ENCODE results near the gene PDZD7.

PDZD7 gene

DNA sequence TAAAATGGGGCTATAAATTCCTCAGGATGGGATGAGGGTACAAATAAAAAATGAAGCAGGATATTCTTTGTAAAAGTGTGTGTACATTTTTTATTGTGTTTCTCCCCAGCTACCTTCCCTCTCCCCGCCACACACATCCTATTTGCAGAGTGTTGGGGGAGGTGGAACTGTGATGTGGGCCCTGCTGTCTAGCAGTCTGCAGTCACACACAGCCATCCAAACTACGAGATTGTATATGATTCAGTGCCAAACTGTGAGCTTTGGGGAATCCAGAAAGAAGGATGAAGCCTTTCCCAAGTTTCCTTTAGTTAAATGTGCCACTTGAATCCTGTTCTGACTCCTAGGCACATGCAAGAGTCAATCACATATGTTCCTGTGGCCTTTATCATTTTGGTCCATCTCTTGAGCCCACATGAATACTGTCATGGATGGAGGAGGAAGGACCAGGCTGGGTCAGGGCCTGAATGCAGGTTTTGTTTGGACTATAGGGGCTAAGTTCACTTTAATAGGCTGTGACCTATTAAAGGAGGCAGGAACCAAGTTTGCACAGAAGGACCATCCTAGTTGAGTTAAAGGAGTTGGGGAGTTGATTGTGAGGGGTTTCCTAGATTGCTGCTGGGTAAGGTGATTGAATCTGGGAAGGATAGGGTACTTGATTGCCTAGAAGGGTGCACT lies 62.7 kb downstream of the PDZD7 start:
- no peak for DNase-seq (ENCODE audit: low read depth in 2 of 2)

DNA sequence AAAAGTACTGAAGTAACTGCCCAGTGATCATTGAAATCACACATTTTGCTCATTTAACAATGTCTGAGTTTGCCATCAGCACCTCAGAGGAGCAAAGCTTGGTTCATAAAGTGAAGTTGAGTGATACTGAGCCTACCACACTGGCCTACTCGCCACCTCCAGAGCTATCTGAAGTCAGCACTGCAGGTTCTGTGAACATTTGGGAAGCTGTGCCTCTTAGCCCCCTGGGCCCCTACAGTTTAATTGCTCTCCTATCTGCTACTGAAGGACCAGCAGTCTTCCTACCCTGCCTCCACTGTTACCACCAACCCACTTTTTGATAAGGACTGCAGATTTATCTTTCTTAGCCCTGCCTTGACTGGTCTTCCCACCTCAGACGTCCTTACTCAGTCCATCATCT lies 63.6 kb downstream of the PDZD7 start:
- DNase-seq (ENCODE audit: low read depth in 2 of 2): no peak

DNA sequence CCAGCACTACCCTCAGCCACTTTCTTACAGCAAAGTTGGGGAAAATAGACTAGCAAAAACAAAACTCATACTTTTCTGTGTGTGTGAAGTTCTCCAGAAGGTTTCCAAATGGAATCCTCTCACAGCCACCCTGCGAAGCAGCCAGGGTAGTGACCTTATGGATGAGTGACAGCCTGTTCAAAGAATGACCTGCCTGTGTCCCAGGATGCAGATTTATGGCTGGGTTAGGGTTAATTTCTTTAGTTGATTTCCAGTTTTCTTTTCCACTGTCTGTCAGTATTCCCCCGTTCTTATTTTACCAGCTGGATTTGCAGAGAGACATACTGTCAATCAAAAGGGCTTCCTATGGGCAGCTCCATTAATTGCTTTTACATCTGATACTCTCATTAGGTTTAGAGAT lies 64.0 kb downstream of the PDZD7 start:
- no peak for DNase-seq (ENCODE audit: low read depth in 2 of 2)

DNA sequence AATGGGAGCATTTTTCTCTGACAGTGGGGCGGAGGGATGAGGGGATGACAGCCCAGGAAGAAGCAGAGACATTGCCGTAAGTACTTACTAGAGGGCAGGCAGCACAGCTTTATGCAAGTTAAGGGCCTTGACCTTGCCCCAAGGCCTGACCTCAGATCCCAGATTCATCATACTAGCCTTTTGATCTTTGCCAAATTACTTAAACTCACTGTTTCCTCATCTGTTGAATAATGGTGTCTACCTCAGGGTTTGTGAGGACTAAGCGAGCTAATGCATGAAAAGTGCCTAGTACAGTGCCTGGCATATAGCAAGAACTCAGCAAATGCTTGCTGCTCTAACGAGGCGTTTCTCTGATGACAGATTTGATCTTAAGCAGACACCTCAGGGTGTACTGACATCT lies 65.1 kb downstream of the PDZD7 start:
- DNase-seq (ENCODE audit: low read depth in 2 of 2): no peak

DNA sequence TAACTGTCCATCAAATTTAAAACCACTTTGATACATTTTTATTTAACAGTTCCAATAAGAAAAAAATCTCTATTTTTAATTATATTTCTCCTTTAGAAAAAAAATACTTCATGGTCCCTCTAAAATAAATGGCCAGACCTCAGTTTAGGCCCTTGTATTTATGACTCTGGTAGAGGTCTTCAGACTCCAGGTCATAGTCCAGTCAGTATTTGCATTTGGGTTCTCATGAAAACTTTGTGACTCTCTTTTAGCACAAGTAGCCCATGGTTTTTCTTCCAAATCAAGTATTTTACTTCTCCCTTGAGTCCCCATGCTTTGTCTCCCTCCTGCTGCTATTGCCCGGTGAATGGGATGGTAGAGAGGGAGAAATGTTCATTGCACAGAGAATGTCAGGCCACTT lies 67.1 kb downstream of the PDZD7 start:
- no peak for DNase-seq (ENCODE audit: low read depth in 2 of 2)

DNA sequence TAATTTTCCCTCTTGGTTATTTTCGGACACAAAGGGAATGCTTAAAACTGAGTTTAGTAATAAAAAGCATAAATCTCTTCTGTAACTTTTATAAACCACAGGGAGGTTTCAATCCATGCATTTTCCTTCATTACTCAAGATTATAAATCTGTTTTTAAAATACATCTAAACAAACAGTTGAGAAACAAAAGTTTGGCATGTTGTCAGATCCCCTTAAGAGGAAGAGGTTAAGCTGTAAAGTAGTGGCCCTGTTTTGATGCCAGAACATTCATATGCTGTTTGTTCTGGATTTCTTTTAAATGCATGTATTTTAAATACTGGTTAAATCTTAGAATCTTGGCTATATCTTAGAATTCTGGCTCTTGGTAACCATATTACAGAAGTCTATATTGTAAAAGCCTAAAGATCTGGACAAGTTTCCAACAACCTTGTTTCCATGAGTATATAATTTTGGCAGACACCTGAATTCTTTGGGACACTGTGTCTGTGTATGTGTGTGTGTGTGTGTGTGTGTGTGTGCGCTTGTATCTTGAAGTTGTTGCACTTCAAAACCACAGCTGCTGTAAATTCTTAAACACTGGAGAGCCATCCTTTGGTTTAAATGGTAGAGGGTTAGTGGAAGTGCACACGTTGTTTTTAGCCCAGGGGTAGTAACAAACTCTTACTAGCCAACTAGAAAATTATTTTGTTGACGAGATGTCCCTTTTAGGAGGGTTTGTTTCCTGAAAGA lies 68.4 kb downstream of the PDZD7 start:
- DNase-seq (ENCODE audit: low read depth in 2 of 2): no peak

DNA sequence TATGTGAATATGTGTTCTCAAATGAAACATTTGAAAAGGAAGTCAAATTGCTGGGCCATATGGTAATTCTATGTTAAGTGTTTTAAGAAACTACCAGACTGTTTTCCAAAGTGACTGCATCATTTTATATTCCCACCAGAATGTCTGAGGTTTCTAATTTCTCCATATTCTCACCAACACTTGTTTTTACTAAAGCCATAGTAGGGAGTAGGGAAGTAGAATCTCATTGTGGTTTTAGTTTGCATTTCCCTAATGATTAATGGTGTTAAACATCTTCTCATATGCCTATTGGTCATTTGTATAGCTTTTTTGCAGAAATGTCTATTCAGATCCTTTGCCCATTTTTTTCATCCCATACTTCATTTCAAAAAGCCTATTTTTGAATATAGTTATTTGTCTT lies 70.7 kb downstream of the PDZD7 start:
- no peak for DNase-seq (ENCODE audit: low read depth in 2 of 2)
